A549 (cell line): Measurements from ENCODE around the gene EEF1AKMT1. TPM values are rescaled to one million over a fixed set of nuclear protein-coding genes. Genes with fewer than 3 reads are reported as not detected.

ENCODE experiments used
- ATAC-seq, 2 experiments: fragments of 200-7000 bp in 1 of 2; fragments of >200 bp in 1 of 2; cut with Nextera tagmentation in 1 of 2; cut with Tn5 transposase in 1 of 2; 3 replicates each; pipeline versions ENCODE4 v1.8.0 to v1.9.1; 2018 to 2020; ENCODE audit warnings: mild to moderate bottlenecking in 1 of 2, moderate library complexity in 1 of 2
- CTCF ChIA-PET: fragments of 300-600 bp; sonication (Branson Sonifier 250); formaldehyde crosslinking; extraction: SDS; loops from one replicate; lab custom pipeline; 2021; ENCODE audit warnings: antibody characterized with exemption, inconsistent platforms; lab: Yijun Ruan, JAX
- POLR2A ChIA-PET: fragments of 350-600 bp; formaldehyde crosslinking; extraction: SDS; loops from one replicate; lab custom pipeline; 2021; ENCODE audit warnings: antibody characterized with exemption, inconsistent platforms; lab: Yijun Ruan, JAX
- DNase-seq, 2 experiments: peaks; one replicate each; pipeline versions ENCODE4 v3.0.0 to v3.0.0-alpha.2; 2011 to 2016; ENCODE audit warnings: low read depth in 1 of 2, low spot score in 1 of 2
- FAIRE-seq: peaks from 2 replicates; lab custom pipeline; 2011; peaks lifted over from hg19 to GRCh38; lab: Jason Lieb, UNC
- H3K27ac ChIP-seq, 2 experiments: fragments of >200 bp; sonication (Bioruptor Twin); formaldehyde crosslinking; 3 replicates each; pipeline ENCODE4 v1.5.1; 2016 to 2017
- H3K4me1 ChIP-seq: fragments of >200 bp; sonication (Bioruptor Twin); formaldehyde crosslinking; 3 replicates; pipeline ENCODE4 v1.6.1; 2016
- H3K4me2 ChIP-seq: fragments of >200 bp; sonication (Bioruptor Twin); formaldehyde crosslinking; 3 replicates; pipeline ENCODE4 v1.6.1; 2016
- H3K4me3 ChIP-seq: fragments of >200 bp; sonication (Bioruptor Twin); formaldehyde crosslinking; 3 replicates; pipeline ENCODE4 v1.5.1; 2016
- H3K9me3 ChIP-seq: fragments of >200 bp; sonication (Bioruptor Twin); formaldehyde crosslinking; 3 replicates; pipeline ENCODE4 v1.6.1; 2016
- BHLHE40 ChIP-seq: IDR thresholded peaks from 2 replicates; pipeline ENCODE4 v1.6.1; 2012; ENCODE audit warnings: low read depth, low read length, inconsistent platforms
- CBX2 ChIP-seq: fragments of 200-600 bp; sonication (generic); IDR thresholded peaks from 2 replicates; pipeline ENCODE4 v1.6.1; 2016; ENCODE audit warnings: low read depth, mild to moderate bottlenecking, borderline replicate concordance
- CBX8 ChIP-seq: fragments of 200-600 bp; sonication (generic); IDR thresholded peaks from 2 replicates; pipeline ENCODE4 v1.6.1; 2016
- CEBPB ChIP-seq, 2 experiments: fragments of >200 bp in 1 of 2; sonication (Bioruptor Twin) in 1 of 2; formaldehyde crosslinking in 1 of 2; IDR thresholded peaks; 2 replicates each; pipeline ENCODE4 v1.6.1; 2012 to 2016
- CHD2 ChIP-seq: fragments of 150-350 bp; IDR thresholded peaks from 2 replicates; pipeline ENCODE4 v1.6.1; 2014; ENCODE audit warnings: low read length; ENCODE audit not compliant: partially characterized antibody
- EHF ChIP-seq: fragments of 250-450 bp; sonication (Bioruptor Pico); IDR thresholded peaks from 2 replicates; pipeline ENCODE4 v1.5.0; 2020; ENCODE audit warnings: mild to moderate bottlenecking
- EP300 ChIP-seq, 2 experiments: fragments of >200 bp; sonication (Bioruptor Twin); formaldehyde crosslinking; IDR thresholded peaks; 2 replicates in 1 of 2; 3 replicates in 1 of 2; pipeline ENCODE4 v1.6.1; 2016 to 2017
- HEYL ChIP-seq: fragments of 250-450 bp; sonication (Bioruptor Pico); IDR thresholded peaks from 2 replicates; pipeline ENCODE4 v1.8.0; 2021; ENCODE audit warnings: mild to moderate bottlenecking, moderate library complexity
- HOXB13 ChIP-seq: fragments of 250-450 bp; sonication (Bioruptor Pico); IDR thresholded peaks from 2 replicates; pipeline ENCODE4 v1.5.0; 2020; ENCODE audit warnings: low read depth, mild to moderate bottlenecking, moderate library complexity
- HOXB5 ChIP-seq: fragments of 250-450 bp; sonication (Bioruptor Pico); IDR thresholded peaks from 2 replicates; pipeline ENCODE4 v1.5.0; 2020; ENCODE audit warnings: mild to moderate bottlenecking, moderate library complexity
- MAZ ChIP-seq: fragments of 150-350 bp; IDR thresholded peaks from 2 replicates; pipeline ENCODE4 v1.6.1; 2014; ENCODE audit warnings: antibody characterized with exemption, low read depth, low read length, borderline replicate concordance
- NFE2L2 ChIP-seq: fragments of 150-350 bp; conservative IDR thresholded peaks from 2 replicates; pipeline ENCODE4 v1.6.1; 2014; ENCODE audit warnings: low read length
- NPAS2 ChIP-seq: fragments of 250-450 bp; sonication (Bioruptor Pico); IDR thresholded peaks from 2 replicates; pipeline ENCODE4 v1.8.0; 2022; ENCODE audit warnings: mild to moderate bottlenecking, moderate library complexity, borderline replicate concordance
- NR3C1 ChIP-seq: fragments of >200 bp; sonication (Bioruptor Twin); formaldehyde crosslinking; IDR thresholded peaks from 3 replicates; pipeline ENCODE4 v1.6.1; 2017
- POLR2AphosphoS2 ChIP-seq: conservative IDR thresholded peaks from 2 replicates; pipeline ENCODE4 v1.6.1; 2012; ENCODE audit warnings: low read length, improper control_type of control experiment, inconsistent platforms
- RCOR1 ChIP-seq: fragments of 150-350 bp; IDR thresholded peaks from 2 replicates; pipeline ENCODE4 v1.6.1; 2014; ENCODE audit warnings: antibody characterized with exemption, low read length, low read depth
- SMC3 ChIP-seq: fragments of >200 bp; sonication (Bioruptor Twin); formaldehyde crosslinking; IDR thresholded peaks from 3 replicates; pipeline ENCODE4 v1.6.1; 2018; ENCODE audit warnings: inconsistent platforms
- TFCP2L1 ChIP-seq: fragments of 250-450 bp; sonication (Bioruptor Pico); IDR thresholded peaks from 2 replicates; pipeline ENCODE4 v1.5.0; 2021; ENCODE audit warnings: mild to moderate bottlenecking
- ZFP36 ChIP-seq: fragments of 450-650 bp; IDR thresholded peaks from 2 replicates; pipeline ENCODE4 v1.6.1; 2014; ENCODE audit warnings: borderline replicate concordance; ENCODE audit not compliant: partially characterized antibody
- WGBS: methylation state at CpG from one replicate; pipeline ENCODE4 v1.1.6; 2017; ENCODE audit errors: missing lambda C conversion rate; 5-methylcytosine and 5-hydroxymethylcytosine counted together
- polyA plus RNA-seq, 4 experiments: library from polyadenylated mRNA; depleted of rRNA in 3 of 4; stranded (reverse); fragments of >200 nt; fragmentation: RNase III in 1 of 4; extraction: RNeasy Plus Mini Kit Qiagen cat#74134 plus additional on column Dnase treatment in 1 of 4; gene quantifications; 2 replicates in 3 of 4; 3 replicates in 1 of 4; pipeline ENCODE4 v1.2.3, GENCODE V29; 2011 to 2017
- TF ChIP-seq, protein P1 (sequence below): fragments of 200-600 bp; sonication (generic); IDR thresholded peaks from 2 replicates; pipeline ENCODE4 v1.6.1; 2016; ENCODE audit warnings: antibody characterized with exemption, mild to moderate bottlenecking, moderate library complexity
- TF ChIP-seq, protein P2 (sequence below): fragments of 150-350 bp; IDR thresholded peaks from 2 replicates; pipeline ENCODE4 v1.6.1; 2014; ENCODE audit warnings: low read depth, mild to moderate bottlenecking, low read length
- TF ChIP-seq, protein P3 (sequence below): fragments of 450-650 bp; IDR thresholded peaks from 2 replicates; pipeline ENCODE4 v1.6.1; 2014; ENCODE audit warnings: antibody characterized with exemption

EEF1AKMT1 gene
- polyA plus RNA-seq, 2 of the 4 experiments (the other 2 are of a cell fraction): 8.1 to 10.0 TPM

GRCh38 chr13:20685092-20685491 is 88.7 kb downstream of the EEF1AKMT1 start:
- TF ChIP-seq NR3C1 (no peak), HOXB5 (CRISPR knock-in tag) (no peak), CBX2 (no peak), CEBPB (IDR thresholded peaks at IDR 0.05) (no peak)
- FAIRE-seq (no peak), ATAC-seq (no peak), DNase-seq (no peak)
- Histone ChIP-seq H3K9me3 (no peaks in the 10 kb centered on the region), H3K4me2 (no peak overlapping the region), H3K27ac (no peak overlapping the region), H3K4me3 (no peak overlapping the region), H3K4me1 (no peaks in the 10 kb centered on the region)
- 87% methylated on average over 5 of the region's 6 CpGs for WGBS
- ChIA-PET POLR2A (no interaction called here), CTCF (interaction anchor here (0.6 kb wide), 1 partner anchor 852 kb away, joined by 3 read pairs; no protein-coding TSS in a partner anchor)

DNA sequence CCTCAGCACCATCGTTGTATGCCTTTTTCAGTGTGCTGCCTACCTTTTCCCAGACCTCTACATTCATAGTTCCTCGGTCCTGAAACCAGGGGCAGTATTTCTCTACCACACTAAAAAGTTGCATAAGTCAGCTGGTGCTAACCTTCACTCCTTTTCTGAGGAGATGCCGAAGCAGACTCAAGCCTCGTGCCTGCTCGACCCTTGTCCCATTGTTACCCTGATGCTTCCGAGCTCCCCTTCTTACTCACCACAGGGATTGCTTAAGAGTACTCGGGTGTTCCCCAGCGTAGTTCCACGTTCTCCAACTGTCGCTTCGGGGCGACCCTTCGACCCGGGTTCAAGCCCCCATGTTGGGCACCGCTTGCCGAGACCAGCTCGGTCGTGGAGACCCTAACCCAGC is 89.2 kb downstream of the EEF1AKMT1 start:
- Histone ChIP-seq H3K4me1 (no peaks in the 10 kb centered on the region), H3K27ac (no peak overlapping the region), H3K4me2 (no peak overlapping the region), H3K4me3 (no peak overlapping the region), H3K9me3 (no peaks in the 10 kb centered on the region)
- CTCF ChIA-PET: interaction anchor here (0.6 kb wide), 1 partner anchor 851 kb away, joined by 3 read pairs; no protein-coding TSS in a partner anchor
- POLR2A ChIA-PET: no interaction called here
- FAIRE-seq (no peak), ATAC-seq (no peak), DNase-seq (no peak)
- TF ChIP-seq HEYL (CRISPR knock-in tag) (no peak), BHLHE40 (no peak), TFCP2L1 (no peak), SMC3 (no peak), MAZ (no peak), CBX8 (no peak), EP300 (IDR thresholded peaks at IDR 0.05) (no peak), RCOR1 (no peak), NPAS2 (CRISPR knock-in tag) (no peak), POLR2AphosphoS2 (no peak), HOXB13 (CRISPR knock-in tag) (no peak), CHD2 (no peak), NFE2L2 (no peak), EHF (CRISPR knock-in tag) (no peak), ZFP36 (no peak)
- TF ChIP-seq, protein P1, sequence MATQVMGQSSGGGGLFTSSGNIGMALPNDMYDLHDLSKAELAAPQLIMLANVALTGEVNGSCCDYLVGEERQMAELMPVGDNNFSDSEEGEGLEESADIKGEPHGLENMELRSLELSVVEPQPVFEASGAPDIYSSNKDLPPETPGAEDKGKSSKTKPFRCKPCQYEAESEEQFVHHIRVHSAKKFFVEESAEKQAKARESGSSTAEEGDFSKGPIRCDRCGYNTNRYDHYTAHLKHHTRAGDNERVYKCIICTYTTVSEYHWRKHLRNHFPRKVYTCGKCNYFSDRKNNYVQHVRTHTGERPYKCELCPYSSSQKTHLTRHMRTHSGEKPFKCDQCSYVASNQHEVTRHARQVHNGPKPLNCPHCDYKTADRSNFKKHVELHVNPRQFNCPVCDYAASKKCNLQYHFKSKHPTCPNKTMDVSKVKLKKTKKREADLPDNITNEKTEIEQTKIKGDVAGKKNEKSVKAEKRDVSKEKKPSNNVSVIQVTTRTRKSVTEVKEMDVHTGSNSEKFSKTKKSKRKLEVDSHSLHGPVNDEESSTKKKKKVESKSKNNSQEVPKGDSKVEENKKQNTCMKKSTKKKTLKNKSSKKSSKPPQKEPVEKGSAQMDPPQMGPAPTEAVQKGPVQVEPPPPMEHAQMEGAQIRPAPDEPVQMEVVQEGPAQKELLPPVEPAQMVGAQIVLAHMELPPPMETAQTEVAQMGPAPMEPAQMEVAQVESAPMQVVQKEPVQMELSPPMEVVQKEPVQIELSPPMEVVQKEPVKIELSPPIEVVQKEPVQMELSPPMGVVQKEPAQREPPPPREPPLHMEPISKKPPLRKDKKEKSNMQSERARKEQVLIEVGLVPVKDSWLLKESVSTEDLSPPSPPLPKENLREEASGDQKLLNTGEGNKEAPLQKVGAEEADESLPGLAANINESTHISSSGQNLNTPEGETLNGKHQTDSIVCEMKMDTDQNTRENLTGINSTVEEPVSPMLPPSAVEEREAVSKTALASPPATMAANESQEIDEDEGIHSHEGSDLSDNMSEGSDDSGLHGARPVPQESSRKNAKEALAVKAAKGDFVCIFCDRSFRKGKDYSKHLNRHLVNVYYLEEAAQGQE: no peak
- TF ChIP-seq, protein P2, sequence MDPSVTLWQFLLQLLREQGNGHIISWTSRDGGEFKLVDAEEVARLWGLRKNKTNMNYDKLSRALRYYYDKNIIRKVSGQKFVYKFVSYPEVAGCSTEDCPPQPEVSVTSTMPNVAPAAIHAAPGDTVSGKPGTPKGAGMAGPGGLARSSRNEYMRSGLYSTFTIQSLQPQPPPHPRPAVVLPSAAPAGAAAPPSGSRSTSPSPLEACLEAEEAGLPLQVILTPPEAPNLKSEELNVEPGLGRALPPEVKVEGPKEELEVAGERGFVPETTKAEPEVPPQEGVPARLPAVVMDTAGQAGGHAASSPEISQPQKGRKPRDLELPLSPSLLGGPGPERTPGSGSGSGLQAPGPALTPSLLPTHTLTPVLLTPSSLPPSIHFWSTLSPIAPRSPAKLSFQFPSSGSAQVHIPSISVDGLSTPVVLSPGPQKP: no peak
- TF ChIP-seq, protein P3, sequence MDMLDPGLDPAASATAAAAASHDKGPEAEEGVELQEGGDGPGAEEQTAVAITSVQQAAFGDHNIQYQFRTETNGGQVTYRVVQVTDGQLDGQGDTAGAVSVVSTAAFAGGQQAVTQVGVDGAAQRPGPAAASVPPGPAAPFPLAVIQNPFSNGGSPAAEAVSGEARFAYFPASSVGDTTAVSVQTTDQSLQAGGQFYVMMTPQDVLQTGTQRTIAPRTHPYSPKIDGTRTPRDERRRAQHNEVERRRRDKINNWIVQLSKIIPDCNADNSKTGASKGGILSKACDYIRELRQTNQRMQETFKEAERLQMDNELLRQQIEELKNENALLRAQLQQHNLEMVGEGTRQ: no peak
- WGBS: 74% methylated on average over 18 of the region's 18 CpGs
